Large intestine (tissue), 3 donors: Measurements from ENCODE around the gene WNT3. TPM values are rescaled to one million over a fixed set of nuclear protein-coding genes. Genes with fewer than 3 reads are reported as not detected.
"Not testable (repeated sequence)": the region's sequence is repeated elsewhere in the genome, so short reads cannot be mapped to it uniquely, and the experiment has no call there.

Source experiments
- DNase-seq, 2 donors: peaks; one replicate each; pipeline versions ENCODE4 v3.0.0 to v3.0.0-alpha.2; 2013
- H3K27ac ChIP-seq: one replicate; pipeline ENCODE4 v1.5.1; 2013; ENCODE audit warnings: low read length
- H3K27me3 ChIP-seq: 2 replicates; pipeline ENCODE4 v1.6.1; 2013; ENCODE audit warnings: low read length; ENCODE audit not compliant: control insufficient read depth, insufficient read depth
- H3K36me3 ChIP-seq: 2 replicates; pipeline ENCODE4 v1.6.1; 2013; ENCODE audit warnings: low read length; ENCODE audit not compliant: control insufficient read depth, insufficient read depth
- H3K4me1 ChIP-seq: one replicate; pipeline ENCODE4 v1.6.1; 2013; ENCODE audit warnings: low read length; ENCODE audit not compliant: control insufficient read depth, insufficient read depth
- H3K4me3 ChIP-seq: one replicate; pipeline ENCODE4 v1.5.1; 2013; ENCODE audit warnings: low read length
- H3K9me3 ChIP-seq: one replicate; pipeline ENCODE4 v1.6.1; 2013; ENCODE audit warnings: mild to moderate bottlenecking, low read depth, low read length, moderate library complexity; ENCODE audit not compliant: control insufficient read depth
- WGBS: methylation state at CpG from one replicate; pipeline ENCODE4 v1.1.5; 2013; ENCODE audit warnings: low lambda C conversion rate; ENCODE audit not compliant: insufficient coverage; 5-methylcytosine and 5-hydroxymethylcytosine counted together
- polyA plus RNA-seq: library from polyadenylated mRNA; unstranded; fragments of 120-200 nt; gene quantifications from one replicate; pipeline ENCODE4 v1.2.1, GENCODE V29; 2013

Gene WNT3
- polyA plus RNA-seq, 1 donor: 9.3 TPM

GRCh38 chr17:46796084-46796483 is 22.4 kb downstream of the WNT3 start:
- no peaks in the 10 kb centered on the region for H3K36me3 ChIP-seq
- no peak for DNase-seq
- H3K9me3 ChIP-seq: no peaks in the 10 kb centered on the region
- no peaks in the 10 kb centered on the region for H3K4me1 ChIP-seq
- peaks cover 28% of the 10 kb centered on the region for H3K27me3 ChIP-seq
- H3K4me3 ChIP-seq: no peak overlapping the region
- no CpG with 5 or more reads among the region's 3 CpGs for WGBS
- H3K27ac ChIP-seq: no peak overlapping the region

- WGBS: no CpG with 5 or more reads among the region's 15 CpGs
- Histone ChIP-seq H3K27me3 (peaks cover 32% of the 10 kb centered on the region), H3K27ac (no peak overlapping the region), H3K9me3 (no peaks in the 10 kb centered on the region), H3K36me3 (no peaks in the 10 kb centered on the region), H3K4me1 (no peaks in the 10 kb centered on the region), H3K4me3 (no peak overlapping the region)
- DNase-seq: no peak
These were observed 23.0 kb downstream of the WNT3 start for GRCh38 chr17:46795379-46795952.

- Histone ChIP-seq H3K27ac (no peak overlapping the region), H3K27me3 (peaks cover 40% of the 10 kb centered on the region), H3K9me3 (peaks cover 3% of the 10 kb centered on the region), H3K4me3 (no peak overlapping the region), H3K4me1 (no peaks in the 10 kb centered on the region), H3K36me3 (no peaks in the 10 kb centered on the region)
- no peak for DNase-seq
- WGBS: 100% methylated on average over 2 of the region's 5 CpGs
These were observed 24.2 kb downstream of the WNT3 start for GRCh38 chr17:46794318-46794717.

GRCh38 chr17:46793541-46793940 is 25.0 kb downstream of the WNT3 start:
- Histone ChIP-seq H3K36me3 (no peaks in the 10 kb centered on the region), H3K4me1 (no peaks in the 10 kb centered on the region), H3K4me3 (no peak overlapping the region), H3K9me3 (peaks cover 3% of the 10 kb centered on the region), H3K27me3 (peaks cover 40% of the 10 kb centered on the region), H3K27ac (no peak overlapping the region)
- WGBS: no CpG with 5 or more reads among the region's 5 CpGs
- no peak for DNase-seq

GRCh38 chr17:46793023-46793422 is 25.5 kb downstream of the WNT3 start:
- H3K27ac ChIP-seq, H3K9me3 ChIP-seq, H3K36me3 ChIP-seq, H3K4me1 ChIP-seq, DNase-seq, H3K4me3 ChIP-seq: not testable (repeated sequence)
- 87% methylated on average over 3 of the region's 6 CpGs for WGBS
- peaks cover 40% of the 10 kb centered on the region for H3K27me3 ChIP-seq

- H3K36me3 ChIP-seq: no peaks in the 10 kb centered on the region
- WGBS: no CpG with 5 or more reads among the region's 4 CpGs
- no peak overlapping the region for H3K27ac ChIP-seq
- no peaks in the 10 kb centered on the region for H3K4me1 ChIP-seq
- H3K9me3 ChIP-seq: peaks cover 3% of the 10 kb centered on the region
- no peak overlapping the region for H3K4me3 ChIP-seq
- H3K27me3 ChIP-seq: peaks cover 36% of the 10 kb centered on the region
- DNase-seq: no peak
These were observed 26.4 kb downstream of the WNT3 start for GRCh38 chr17:46792071-46792470.

- Histone ChIP-seq H3K27me3 (peaks cover 36% of the 10 kb centered on the region), H3K27ac (no peak overlapping the region), H3K9me3 (peaks cover 3% of the 10 kb centered on the region), H3K36me3 (no peaks in the 10 kb centered on the region), H3K4me1 (no peaks in the 10 kb centered on the region), H3K4me3 (no peak overlapping the region)
- no peak for DNase-seq
- WGBS: no CpG with 5 or more reads among the region's 5 CpGs
These were observed 27.0 kb downstream of the WNT3 start for GRCh38 chr17:46791531-46791930.

- WGBS: no CpG with 5 or more reads among the region's 3 CpGs
- Histone ChIP-seq H3K27me3 (peaks cover 24% of the 10 kb centered on the region), H3K9me3 (peaks cover 3% of the 10 kb centered on the region), H3K27ac (no peak overlapping the region), H3K4me1 (no peaks in the 10 kb centered on the region), H3K4me3 (no peak overlapping the region), H3K36me3 (no peaks in the 10 kb centered on the region)
- DNase-seq: no peak
These were observed 28.3 kb downstream of the WNT3 start for GRCh38 chr17:46790216-46790615.

- Histone ChIP-seq H3K4me1 (no peaks in the 10 kb centered on the region), H3K4me3 (no peak overlapping the region), H3K27me3 (peaks cover 20% of the 10 kb centered on the region), H3K36me3 (no peaks in the 10 kb centered on the region), H3K27ac (no peak overlapping the region), H3K9me3 (peaks cover 3% of the 10 kb centered on the region)
- no peak for DNase-seq
- WGBS: no CpG with 5 or more reads among the region's 8 CpGs
These were observed 28.9 kb downstream of the WNT3 start for GRCh38 chr17:46789610-46790009.

- peaks cover 17% of the 10 kb centered on the region for H3K27me3 ChIP-seq
- no CpG with 5 or more reads among the region's 7 CpGs for WGBS
- H3K4me1 ChIP-seq: no peaks in the 10 kb centered on the region
- H3K4me3 ChIP-seq: no peak overlapping the region
- no peak for DNase-seq
- H3K9me3 ChIP-seq: peaks cover 3% of the 10 kb centered on the region
- no peak overlapping the region for H3K27ac ChIP-seq
- H3K36me3 ChIP-seq: no peaks in the 10 kb centered on the region
These were observed 29.7 kb downstream of the WNT3 start for GRCh38 chr17:46788796-46789195.

GRCh38 chr17:46788300-46788699 is 30.2 kb downstream of the WNT3 start:
- no peak overlapping the region for H3K4me3 ChIP-seq
- H3K9me3 ChIP-seq: peaks cover 3% of the 10 kb centered on the region
- peaks cover under 1% of the 10 kb centered on the region for H3K4me1 ChIP-seq
- no peaks in the 10 kb centered on the region for H3K36me3 ChIP-seq
- H3K27ac ChIP-seq: no peak overlapping the region
- no peak for DNase-seq
- H3K27me3 ChIP-seq: peaks cover 16% of the 10 kb centered on the region
- WGBS: 80% methylated on average over 1 of the region's 5 CpGs
